HG02759 (cell line): ENCODE data around the gene CHN2.

Source experiments
- ATAC-seq: cut with Tn5 transposase; IDR thresholded peaks from one replicate; pipeline ENCODE4 v1.9.1; 2021; ENCODE audit warnings: mild to moderate bottlenecking, moderate library complexity; ENCODE audit not compliant: unreplicated experiment

CHN2 gene

DNA sequence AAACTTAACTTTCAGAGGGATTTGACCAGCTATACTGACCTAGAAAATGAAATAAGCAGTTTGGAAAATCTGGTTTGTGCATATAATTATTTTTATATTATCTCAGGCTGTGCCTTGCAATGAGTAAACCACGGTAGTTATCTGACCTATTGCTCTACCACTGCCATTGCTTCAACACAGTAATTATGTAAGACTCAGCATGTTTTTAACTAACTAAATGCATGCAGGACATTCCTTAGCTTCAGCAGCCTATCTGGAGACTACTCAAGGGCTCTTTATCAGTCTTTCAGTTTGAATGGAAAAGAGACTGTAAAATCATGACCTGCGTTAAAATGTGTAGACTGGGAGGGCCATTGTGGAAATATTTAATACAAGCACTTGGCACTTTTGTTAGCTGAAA, 22.5 kb downstream of the CHN2 start:
- ATAC-seq: no peak

DNA sequence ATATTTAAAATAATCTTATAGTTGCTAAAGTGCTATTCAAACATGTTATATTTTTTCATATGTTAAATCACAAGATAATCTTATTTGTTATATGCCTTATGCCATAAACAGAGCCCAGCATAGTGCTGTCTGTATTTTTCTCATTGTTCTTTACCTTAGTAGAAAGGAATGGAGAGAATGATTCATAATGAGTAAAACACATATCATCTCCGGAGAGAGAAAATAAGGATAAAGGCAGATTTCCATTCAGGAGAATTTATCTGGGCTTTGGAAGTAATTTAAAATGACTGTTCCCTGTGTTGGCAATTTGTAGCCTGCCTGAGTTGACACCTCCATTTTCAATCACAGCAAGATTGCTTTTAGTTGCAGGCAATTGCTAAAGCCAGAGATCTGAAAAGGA, 30.2 kb downstream of the CHN2 start:
- ATAC-seq: no peak

DNA sequence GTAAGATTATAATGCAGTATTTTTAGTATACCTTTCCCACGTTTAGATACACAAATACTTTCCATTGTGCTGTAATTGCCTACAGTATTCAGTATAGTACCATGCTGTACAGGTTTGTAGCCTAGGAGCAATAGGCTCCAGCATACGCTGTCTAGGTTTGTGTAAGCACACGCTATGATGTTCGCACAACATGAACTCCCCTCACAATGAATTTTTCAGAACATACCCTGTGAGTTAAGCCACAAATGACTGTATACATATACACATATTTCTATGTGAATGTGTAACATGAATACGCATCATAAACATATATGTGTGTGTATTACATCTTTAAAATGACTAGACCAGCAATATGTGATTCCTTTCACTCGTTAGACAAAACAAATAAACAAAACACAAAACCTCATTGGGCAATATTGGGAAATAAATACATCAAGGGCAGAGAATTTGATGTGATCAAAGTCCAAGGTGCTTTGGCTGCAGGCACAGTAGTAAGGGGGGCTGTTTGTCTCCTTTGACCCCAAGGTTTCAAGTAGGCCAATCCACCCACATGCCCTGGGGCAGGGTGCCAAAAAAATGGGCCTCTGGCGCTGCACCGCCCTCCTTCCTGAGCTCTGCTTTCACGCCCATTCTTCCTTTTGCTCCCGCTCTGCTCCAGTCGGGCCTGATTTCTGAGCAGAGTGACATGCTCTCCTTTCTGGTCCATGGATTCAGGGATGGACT, 33.9 kb downstream of the CHN2 start:
- no peak for ATAC-seq

DNA sequence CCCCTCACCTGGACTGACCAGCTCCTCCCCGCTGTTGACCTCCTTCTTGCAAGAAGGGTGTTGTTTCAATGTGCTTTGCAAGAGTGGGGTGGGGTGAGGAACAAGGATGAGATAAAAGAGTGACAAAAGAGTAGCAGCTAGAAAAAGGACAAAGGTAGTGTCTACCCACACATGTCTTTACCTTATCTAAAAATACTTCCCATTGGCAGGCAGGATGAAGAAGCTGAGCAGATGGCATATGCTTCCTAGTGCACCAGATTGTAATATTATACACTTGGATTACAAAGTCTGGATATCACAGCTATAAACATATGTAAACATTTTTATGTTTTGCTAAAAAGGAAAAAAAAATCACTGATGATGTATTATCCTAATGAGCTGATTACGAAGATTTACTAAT, 34.5 kb downstream of the CHN2 start:
- no peak for ATAC-seq

DNA sequence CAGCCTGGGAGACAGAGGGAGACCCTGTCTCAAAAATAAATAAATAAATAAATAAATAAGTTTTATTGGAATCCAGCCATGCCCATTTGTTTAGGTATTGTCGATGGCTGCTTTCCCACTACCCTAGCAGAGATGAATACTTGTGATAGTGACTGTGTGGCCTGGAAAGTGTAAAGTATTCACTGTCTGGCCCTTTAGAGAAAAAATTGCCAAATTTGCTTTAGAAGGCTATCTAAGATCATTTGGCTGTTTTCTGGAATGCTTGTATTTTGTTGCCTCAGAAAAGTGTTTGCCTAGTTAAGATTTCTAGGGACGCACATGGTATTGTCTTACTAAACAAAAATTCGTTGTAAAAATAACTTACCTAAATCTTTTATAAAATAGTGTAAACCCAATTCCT, 35.4 kb downstream of the CHN2 start:
- ATAC-seq: no peak

DNA sequence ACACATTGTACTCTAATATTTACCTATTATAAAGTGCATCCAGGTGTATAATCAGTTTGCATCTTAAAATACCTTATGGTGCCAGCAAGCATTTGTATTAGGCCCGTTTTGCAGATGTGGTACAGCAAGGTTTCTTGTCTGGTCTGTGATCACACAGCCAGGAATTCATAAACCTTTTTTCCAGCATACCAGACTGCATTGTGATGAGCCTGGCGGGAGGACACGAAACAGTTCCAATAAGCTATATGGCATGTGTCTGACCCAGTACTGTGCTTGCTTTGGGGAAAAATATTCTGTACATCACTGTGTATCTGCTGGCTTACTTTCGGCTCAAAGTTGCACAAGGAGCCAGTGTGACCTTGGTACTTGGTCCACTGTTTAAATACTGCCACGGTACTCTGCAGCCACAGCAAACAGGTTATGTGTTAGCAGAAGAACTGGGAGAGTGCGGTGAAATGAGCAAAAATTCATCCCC, 36.3 kb downstream of the CHN2 start:
- ATAC-seq: no peak

DNA sequence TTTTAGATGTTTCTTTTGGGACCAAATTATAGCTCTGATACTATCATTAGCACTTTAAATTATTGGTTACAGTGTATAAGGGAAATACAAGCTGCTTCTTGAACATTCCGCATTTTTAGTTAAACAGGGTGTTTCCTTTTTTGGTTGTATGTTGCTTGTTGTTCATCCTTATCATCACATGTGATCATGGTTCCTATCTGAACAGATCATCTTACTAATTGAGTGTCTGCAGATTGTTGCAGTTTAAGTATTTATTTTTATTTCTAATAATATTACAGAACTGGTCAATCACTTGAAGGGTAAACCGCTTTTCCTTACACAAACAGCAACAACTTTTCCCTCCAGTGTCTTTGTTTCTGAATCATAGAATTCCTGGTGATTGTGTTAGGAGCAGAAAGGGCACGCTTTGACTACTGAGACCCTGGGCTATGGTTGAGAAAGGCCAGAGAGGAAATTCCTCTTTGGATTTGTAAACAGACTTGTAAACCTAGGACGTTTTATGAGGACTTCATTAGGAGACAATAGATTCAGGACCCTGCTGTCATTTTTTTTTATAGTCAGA, 37.2 kb downstream of the CHN2 start:
- no peak for ATAC-seq

DNA sequence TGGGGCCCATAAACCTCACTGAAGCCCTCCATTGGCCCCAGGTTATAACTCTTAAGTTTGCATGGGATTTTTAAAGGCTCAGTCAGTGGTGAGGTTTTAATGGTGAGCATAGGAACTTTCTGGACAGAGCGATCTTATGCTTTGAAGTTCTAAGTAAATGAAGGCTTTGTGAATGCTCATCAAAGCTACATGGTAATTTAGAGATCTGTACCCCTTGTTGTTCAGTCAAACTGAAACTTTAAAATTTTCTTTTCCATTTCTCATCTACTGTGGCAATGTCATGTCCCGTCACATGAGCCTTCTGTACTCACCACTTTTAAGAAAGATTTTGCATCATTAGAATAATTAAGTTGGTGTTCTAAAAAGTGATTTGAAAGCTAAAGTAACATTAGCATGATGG, 39.9 kb downstream of the CHN2 start:
- ATAC-seq: no peak

DNA sequence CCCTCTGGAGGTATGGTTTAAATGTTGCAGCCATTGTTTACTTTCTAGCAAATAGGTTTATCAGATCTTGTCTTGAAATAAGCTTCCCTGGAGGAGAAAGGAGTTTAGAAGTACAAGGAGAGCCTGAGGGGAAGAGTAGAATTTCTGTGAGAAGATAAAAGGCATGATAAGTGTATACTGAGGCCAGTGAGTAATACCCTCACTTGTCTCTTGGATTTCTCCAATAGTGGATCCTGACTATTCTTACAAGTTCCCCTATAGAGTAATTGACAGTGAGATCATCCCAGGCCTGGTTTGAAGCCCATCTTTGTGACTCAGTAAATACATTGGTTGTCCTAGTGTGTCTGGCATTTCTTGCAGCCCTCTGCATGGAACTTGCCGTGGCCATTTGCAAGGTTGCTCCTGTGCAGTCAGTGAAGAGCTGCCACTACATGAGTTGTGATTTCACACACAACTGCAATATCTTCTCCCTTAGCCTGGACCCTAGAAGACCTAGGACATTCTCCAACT, 41.6 kb downstream of the CHN2 start:
- no peak for ATAC-seq

DNA sequence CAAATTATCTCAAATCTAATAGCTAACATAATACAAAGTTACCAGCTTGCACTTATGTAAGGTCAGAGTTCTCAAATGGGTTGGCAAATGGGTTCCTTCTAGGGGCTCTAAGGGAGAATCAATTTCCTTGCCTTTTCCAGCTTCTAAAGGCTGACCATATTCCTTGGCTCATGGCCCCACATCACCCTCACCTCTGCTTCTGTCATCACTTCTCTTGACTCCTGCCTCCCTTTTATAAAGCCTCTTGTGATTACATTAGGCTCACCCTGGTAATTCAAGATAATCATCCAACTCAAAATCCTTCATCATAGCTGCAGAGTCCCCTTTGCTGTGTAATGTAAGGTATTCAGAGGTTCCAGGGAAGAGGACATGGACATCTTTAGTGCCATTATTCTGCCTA, 42.1 kb downstream of the CHN2 start:
- ATAC-seq: no peak

DNA sequence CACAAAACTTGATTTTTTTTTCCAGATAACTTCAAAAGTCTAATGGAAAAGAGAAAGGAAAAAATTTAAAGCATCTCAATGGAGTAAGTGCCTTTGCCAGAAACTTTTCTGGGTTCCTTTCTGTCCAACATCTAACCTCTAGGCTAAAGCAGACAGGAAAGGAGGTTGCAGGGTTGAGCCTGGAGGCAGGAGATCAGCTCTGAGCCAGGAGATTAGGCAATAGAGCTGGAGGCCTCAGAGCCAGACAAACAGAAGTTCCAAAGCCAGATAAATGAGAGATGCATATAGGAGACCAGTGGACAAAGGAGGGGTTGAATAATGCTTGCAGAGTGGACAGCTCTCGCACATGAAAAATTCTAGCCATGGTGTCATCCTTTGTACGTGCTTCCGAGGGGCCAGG, 42.9 kb downstream of the CHN2 start:
- no peak for ATAC-seq

DNA sequence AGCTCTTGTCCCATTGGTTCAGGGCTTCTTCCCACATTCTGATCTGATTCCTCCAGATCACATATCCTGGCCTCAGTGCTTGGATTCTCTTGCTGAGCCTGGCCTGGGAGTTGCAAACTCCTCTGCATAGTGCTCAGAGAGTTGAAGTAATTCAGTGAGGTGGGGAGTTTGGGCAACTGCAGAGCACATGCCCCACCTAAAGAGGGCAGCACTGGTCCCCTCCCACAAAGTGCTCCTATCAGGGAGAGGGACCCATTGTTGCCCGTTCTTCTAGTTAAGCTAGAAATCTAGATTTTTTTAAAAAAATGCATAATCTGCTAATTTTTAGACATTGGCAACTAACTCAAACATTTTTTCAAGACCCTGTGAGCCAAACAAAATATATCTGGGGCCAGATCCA, 45.1 kb downstream of the CHN2 start:
- no peak for ATAC-seq

DNA sequence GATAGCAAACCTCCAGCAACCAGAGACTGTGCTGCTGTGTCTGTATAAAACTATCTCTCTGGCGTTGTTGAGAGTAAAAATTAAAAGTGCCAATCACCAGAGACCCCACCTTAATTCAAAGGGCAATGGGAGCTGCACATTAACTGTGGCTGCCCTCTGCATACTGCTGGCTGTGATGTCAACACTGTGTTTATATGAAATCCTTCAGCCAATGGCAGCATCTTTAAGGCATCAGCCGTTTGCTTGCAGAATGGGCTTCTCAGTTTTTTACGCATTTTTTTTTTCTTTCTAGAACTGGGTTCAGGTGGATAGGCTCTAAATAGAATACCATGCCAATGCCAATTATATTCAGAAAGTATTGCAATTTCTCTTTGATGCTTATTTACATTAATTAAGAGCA, 47.7 kb downstream of the CHN2 start:
- ATAC-seq: no peak

DNA sequence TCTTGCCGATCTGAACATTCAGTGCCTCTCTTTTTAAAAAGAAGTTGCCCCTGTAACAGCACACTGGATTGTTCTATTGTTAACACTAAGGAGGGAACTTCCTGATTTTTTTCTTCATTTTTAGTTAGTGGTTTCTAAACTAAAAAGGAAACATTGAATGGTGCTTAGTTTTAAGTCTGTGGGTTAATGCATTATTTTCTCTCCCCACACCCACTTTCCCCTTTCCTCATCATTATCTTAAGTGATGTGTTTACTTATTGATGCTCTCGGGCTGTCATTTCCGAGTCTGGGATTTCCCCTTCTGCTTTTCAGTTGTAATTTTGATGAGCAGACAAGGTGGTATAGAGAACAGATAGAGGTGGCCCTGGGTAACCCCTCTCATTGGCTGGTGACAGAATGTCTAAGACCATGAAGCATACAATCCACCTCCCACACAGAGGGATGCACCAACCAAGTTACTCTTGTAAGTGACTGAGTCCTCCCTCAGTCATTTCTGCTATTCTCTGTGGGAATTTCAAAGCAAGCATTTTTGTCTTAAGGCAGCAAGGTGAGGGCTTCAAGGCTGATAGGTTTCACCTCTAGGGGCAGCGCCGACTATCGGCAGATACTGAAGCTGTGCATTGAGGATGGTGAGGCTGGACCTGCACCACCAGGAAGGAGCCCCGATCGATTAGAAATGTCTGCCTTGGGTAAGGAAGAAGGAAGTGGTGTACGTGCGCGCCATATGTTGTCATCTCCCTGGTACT, 49.5 kb downstream of the CHN2 start:
- peak; percentile 61 for ATAC-seq

DNA sequence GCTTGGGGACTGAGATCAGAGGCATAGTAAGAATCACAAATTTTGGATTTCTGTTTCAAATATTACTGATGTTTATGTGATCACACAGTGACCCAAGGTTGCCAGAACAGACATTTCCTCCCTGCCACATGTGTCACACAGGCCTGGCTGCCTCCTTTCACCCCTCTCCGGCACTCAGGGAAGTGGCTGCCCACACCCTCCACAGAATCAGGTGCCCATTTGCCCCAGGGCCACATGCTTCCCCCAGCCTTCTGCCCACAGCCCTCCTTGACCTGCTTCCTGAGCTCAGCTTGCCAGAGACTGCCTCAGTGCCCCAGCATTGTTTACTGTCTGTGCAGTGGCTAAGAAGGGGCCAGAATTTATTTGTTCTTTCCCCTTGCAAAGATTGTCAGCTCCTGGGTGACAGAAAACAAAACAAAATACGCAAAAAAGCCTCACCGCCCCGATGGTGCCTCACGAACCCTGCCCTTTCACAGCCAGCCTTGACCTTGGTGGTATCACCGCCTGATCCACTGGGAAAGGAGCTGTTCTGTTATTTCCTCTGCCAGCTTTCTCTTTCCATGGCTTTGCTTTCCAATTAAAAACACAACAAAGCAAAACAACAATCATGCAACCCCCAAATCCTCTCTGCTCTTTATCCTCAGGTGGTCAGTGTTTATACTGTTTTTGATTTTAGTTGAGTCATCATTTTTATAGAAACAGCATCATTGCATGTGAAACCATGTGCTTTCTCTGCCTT, 52.8 kb downstream of the CHN2 start:
- no peak for ATAC-seq

DNA sequence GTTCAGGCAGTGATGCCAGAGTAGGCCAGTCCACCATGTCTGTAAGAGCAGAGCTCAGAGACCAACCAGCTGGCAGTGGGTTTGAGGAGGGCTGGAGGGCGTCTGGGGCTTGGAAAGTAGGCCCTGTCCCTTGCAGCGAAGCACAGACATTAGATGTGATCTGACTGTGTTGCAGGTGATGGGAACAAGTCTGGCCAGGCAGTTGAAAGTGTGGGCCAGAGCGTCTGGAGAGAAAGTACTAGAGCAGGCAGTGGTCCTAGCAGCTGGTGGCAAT, 53.3 kb downstream of the CHN2 start:
- ATAC-seq: no peak

DNA sequence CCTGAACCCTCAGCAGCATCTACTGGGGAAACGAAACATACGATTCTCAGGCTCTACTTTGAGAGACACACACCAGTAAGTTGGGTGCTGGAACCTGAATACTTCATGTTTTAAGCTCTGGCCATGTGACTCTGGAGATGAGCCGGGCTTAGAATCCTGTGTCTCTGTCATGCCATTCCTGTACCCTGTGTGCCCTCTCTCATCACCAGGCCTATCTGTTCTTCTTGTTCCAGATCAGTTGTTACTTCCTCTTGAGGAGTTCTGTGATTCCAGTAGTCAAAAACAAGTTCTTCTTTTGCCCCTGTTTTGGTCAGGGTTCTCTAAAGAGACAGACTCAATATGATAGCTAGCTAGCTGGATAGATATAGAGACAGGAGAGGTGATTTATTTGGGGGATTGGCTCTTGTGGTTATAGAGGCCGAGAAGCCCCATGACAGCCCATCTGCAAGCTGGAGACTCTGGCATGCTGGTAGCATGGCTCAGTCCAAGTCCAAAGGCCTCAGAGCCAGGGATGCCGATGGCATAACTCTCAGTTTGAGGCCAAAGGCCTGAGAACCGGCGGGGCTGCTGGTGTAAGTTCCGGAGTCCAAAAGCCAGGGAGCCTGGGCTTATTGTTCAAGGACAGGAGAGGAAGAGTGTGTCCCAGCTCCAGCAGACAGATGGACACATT, 54.3 kb downstream of the CHN2 start:
- no peak for ATAC-seq

DNA sequence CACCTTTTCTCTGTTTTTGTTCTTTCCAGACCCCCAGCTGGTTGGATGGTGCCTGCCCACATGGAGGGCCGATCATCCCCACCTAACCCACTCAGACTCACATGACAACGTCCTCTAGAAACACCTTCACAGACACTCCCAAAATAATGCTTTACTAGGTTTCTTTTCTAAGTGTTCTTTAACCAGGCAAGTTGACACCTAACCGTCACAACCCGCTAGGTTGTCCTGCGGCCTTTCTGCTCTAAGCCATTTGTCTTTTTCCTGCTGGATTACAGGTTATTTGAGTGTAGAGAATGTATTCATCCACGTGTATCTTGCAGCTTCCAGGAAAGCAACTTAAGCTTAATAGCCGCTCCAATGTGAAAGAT, 54.8 kb downstream of the CHN2 start:
- ATAC-seq: no peak

DNA sequence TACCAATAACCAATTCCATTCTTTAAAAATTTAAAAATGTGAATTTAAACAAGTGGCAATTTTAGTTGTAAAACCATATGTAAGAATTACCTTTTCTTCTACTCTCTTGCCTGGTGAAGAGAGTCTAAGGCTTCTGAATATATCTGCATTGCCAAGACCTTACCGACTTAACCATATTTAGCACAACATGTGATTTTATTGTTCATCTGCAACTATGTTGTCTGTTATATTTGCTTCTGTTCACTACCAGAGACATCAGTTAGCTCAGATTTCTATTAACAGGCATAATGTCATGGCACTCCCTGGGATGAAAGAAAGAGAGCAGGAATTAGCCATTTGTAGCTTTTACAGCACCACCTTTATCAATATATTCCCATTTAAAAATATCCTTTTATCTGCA, 55.3 kb downstream of the CHN2 start:
- ATAC-seq: no peak

DNA sequence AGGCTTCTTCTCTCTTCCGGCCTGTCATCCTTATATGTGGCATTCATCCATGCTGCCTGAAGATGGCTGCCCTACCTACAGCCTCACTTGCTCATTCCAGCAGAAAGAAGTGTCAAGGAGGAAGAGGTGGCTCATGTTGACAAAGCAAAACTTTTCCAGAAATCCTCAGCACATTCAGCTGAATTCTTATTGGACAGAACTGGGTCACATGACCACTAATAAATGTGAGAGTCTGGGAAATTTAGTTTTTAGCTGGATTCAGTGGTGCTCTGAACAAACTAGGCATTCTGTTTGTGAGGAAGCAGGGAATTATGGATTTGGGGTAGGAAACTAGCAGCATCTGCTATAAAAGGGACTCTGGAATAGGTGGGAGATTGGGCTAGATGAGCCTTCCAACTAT, 58.6 kb downstream of the CHN2 start:
- ATAC-seq: no peak

DNA sequence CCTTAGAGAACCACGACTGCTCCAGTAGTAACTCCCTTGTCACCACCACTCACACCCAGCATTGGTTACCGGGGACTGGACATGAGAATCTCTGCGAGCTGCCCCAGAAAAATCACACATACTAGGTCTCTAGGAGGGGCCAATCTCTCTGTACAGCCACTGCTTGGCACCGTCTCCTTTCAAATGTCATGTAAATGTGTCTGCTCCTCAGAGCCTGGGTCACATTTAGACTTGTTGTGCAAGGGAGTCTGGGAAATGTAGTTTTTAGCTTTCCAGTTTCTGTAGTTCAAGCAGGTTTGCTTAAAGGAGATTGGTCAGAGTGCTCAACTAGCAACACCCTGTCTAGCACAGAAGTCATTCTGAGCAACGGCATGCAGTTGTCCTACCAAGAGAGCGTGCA, 60.0 kb downstream of the CHN2 start:
- no peak for ATAC-seq
